ENCODE data around the gene PEX16. TPM values are rescaled to one million over a fixed set of nuclear protein-coding genes. Genes with fewer than 3 reads are reported as not detected.
"Not testable (repeated sequence)": the region's sequence is repeated elsewhere in the genome, so short reads cannot be mapped to it uniquely, and the experiment has no call there.

The PEX16 gene
- total RNA-seq, 1 donor from 2014 or later: 16.3 TPM

DNA sequence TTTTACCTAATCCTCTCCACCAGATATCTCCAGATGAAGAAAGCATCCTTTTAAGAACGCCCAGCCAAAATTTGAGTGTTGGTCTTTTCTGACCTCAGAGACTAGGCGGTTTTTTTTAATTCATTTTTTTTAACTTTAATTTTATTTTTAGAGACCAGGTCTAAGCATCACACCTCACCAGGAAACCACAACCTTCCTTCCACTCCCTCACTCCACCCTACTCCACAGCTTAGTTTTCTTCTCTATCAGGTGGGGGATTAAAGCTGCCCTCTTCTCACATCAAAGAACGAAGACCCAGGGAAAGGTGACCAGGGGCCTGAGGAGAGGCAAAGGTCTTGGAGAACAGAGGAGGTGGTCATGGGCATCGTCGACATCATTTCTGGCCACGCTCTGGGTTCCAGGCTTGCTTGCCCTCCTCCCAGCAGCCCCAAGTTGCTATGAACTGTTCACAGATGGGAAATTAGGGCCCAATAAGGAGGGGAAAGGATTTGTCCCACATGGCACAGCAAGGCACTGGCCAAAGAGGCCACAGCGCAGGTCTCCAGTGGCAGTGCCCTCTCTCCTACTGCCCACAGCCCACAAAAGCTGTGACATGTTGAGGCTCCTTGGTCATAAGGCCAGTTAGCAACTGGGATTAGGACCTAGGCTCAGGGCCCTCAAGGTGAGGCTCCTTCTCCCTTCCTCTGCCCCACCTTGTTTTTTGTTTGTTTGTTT is 1.4 kb upstream of the PEX16 start:
- no peak for DNase-seq (ENCODE audit: low read depth)

DNA sequence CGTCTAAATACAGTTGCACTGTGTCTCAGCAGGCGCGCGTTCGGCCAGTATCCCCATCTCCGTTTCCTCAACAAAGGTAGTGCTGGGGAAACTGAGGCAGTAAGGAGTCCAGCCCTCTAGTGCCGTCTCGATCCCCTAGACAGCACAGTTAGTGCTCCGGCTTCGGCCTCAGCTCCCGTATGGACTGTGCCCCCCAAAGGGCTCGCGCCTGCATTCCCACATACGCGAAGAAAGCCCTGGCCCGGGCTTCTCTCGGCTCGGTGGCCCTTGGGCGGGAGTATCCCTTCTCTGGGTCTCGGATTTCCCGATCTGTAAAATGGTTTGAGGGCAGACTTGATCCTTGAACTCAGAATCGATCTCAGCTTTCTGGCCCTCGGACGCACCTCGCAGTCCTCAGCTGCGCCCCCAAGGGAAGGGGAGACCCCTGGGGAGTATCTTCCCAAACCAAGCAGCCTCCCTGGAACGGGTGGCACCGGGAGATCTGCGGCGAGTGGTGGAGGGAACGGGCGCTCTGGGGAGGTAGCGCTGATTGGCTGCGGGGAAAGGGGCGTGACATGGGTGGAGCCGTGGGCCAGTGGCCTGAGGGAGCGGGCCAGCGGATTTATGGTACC is 759 bp upstream of the PEX16 start:
- DNase-seq (ENCODE audit: low read depth): peak; percentile 80

DNA sequence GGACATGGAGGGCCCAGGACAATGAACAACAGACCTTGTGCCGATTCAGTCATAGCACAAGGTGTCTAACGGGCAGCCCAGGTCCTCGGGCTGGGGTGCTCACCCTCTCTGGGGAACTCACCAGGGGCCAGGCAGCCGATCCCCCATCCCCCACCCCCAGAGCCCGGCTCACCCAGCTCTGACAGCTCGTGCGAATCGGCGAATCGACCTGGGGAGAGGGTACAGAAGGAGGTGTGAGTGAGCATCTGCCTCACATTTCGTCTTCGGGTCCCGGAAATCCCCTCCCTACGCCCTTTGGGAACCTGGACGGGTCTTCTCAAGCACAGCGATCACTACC is 423 bp downstream of the PEX16 start:
- no peak for DNase-seq (ENCODE audit: low read depth)

DNA sequence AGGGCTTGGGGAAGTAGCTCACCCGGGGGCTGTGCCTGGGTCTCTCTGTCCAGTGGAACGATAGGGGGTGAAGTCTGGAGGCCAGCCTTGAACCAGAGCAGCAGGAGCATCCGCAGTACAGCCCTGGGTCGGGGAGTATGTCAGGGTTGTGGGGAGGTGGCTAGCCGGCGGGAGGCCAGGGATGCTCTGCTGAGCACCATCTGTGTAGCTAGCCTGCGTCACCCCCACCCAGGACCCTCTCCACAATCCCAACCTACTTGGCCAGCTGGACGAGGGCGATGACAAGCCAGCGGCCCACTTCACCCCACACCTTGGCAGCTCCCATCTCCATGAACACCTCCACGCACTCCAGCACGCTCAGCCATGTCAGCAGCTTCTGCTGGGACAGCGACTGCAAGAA is 2.2 kb downstream of the PEX16 start:
- DNase-seq (ENCODE audit: low read depth): no peak

DNA sequence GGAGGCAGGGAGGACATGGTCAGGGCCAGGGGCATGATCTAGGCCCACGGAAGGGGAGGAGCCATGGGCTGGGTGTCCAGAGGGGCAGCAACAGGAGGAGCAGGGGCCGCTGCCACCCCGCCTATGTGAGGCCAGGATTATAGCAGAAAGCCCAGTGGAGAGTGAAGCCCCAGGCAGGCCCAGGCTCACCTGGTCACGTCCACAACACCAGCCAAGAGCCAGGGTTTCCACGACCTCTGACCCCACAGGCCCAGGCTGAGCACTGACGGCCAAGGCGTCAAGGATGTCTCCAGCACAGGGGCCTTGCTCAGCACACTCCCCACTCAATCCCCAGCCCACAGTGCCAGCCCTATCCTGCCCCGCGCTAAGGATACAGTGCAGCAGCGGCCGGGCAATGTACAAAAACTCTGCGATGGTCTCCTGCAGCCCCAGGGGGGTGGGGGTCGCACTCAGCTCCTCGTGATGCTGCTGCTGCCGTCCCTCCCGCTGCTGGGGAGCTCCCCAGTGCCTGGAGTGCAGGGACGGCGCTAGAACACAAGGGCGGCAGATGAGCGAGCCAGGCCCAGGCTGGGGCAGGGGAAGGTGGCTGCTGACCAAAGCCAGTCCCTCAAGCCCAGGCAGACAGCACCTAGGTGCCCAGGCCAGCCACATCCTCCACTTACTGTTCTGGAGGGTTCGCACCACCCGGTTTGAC is 3.6 kb downstream of the PEX16 start:
- DNase-seq (ENCODE audit: low read depth): no peak

DNA sequence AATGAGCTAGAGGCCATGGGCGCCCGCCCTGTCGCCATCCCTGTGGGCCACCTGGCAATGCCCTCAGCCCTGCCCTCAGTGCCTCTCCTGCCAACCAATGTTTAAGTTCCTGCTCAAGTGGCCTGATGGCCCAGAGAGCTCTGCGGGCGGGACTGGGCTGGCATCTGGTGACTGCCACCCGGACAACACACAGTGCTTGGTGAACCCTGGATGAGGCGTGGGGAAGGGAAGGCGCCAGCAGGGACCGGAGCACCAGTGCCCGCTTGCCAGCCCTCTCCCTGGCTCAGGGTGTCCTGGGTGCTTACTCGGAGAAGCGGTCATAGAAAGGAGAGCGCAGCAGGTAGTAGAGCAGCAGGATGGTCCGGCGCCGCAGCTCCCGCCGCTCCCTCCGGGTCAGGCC is 4.2 kb downstream of the PEX16 start:
- no peak for DNase-seq (ENCODE audit: low read depth)

DNA sequence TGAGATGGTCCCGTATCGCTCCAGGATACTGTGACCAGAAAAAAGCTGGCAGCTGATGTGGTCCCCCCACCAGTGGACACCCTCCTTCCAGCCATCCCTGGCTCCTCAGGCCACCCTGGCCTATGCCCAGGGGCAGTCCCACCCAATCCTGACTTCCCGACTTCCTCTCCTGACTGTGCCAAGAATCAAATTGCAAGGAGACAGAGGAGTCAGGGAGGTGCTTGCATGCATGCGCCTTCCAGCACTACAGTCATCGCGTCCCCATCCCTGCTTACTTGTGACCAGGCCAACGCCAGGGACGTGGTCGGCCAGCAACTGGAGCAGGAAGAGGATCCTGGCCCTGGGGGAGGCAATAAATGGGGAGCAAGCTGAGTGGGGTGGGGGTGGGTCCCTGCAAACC is 7.1 kb downstream of the PEX16 start:
- DNase-seq (ENCODE audit: low read depth): no peak

DNA sequence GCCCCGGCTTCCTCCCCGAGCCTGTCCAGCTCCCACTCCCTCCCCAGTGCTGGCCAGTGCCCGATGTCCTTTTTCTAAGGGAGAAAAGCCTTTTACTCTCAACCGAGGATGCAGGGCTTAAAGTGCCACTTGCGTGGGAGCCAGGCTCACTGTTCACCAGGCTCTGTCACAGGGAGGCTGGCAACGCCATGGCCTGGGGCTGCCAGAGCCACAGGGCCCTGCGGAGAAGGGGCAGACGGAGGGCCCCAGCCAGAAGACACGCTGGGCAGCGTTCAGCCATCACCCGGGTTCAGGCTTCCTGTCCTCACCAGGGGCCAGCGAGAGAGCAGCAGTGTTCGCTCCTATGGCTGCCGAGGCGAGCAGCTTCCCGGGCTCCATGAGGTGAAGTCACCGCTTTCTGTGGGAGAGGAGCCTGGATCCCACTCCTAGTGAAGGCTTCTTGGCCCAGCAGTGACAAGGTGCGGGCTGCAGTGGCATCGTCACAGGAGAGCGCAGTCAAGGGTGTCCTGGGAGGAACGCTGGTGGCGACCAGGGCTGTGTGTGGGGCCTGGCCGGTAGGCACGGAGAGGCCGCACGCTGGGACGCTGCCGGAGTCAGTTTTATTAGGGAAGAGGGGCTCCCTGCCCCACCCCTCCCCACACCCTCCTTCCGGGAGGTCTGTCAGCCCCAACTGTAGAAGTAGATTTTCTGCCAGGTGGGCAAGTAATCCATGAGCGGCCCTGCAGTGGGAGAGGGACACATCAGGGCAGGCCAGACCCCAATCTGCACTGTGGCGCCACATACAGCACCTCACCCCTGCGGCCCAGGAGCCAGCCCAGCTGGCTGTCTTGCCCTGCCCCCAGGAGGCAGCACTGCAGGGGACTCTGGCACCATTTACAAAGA is 7.8 kb downstream of the PEX16 start:
- DNase-seq (ENCODE audit: low read depth): no peak

DNA sequence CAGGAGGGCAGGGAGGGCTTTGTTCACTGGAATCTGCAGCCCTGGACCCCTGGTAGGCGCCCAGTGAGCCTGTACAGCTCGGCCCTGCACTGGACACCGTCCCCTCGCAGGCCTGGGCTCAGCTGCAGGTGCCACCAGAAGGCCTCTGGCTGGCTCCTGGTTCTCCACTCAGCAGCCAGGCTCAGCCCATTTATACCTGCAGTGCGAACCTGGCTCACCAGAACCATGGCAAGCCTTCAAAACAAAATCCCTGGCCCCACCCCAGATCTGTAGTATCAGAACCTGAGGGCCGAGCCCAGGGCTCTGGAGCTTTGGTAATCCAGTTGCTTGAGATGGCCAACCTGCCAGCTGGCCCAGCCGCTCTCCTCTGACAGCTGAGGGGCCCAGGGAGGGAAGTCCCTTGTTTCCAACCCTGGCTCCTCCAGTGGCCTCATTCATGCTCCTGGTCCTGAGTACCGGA is 9.7 kb downstream of the PEX16 start:
- DNase-seq (ENCODE audit: low read depth): peak; percentile 45

DNA sequence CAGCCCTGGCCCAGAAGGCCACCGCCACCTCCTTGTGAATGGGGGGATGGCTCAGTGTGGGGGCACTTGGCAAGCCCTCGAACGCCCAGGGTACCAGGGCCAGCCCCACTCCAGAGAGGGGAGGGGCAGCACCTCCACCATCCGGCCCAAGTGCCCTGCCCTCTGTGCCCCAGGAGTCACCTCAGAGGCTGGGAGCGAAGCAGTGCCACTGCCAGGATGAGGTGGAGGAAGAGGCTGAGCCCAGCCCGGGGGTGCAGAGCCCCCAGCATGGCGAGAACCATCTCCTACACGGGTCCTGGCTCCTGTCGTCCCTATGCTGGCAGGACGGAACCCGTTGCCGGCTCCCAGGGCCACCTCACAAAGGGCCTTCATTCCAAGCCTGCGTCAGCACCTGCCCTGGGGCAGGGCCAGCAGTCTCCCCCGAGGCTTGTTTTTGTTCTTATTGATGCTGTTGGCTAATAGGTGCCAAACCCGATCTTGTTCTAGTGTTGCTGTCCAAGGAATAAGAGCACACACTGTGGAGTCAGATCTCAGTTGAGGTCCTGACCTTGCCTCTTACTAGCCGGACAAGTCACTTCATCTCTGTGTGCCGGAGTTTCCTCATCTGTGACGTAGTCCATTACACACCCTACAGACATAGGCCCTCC is 10.6 kb downstream of the PEX16 start, which contains the start of gene FREY1:
TSS of gene FREY1 (minus strand) at position 307 of the 647 bp plus-strand sequence. CDS start at position 281, 26 bp downstream.
- DNase-seq (ENCODE audit: low read depth): no peak

DNA sequence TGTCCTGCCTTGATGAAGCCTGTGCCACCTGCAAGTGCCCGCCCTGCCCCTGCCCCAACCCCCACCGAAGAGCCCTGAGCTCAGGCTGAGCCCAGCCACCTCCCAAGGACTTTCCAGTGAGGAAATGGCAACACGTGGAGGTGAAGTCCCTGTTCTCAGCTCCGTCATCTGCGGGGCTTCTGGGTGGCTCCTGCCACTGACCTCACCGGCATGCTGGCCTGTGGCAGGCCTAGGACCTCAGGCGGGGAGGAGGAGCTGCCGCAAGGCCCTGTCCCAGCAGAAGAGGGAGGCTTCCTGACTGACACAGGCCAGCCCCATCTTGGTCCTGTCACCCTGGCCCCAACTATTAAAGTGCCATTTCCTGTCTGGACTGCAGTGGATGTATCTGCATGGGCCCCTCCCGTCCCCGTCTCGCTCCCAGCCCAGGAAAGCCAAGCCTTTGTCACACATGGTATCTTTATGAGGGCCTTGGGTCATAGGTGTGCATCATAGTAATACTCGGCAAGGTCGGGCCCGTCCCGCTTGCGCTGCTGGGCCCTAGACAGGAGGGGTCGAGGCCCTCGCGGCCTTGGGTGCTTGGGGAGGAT is 11.5 kb downstream of the PEX16 start:
- no peak for DNase-seq (ENCODE audit: low read depth)

DNA sequence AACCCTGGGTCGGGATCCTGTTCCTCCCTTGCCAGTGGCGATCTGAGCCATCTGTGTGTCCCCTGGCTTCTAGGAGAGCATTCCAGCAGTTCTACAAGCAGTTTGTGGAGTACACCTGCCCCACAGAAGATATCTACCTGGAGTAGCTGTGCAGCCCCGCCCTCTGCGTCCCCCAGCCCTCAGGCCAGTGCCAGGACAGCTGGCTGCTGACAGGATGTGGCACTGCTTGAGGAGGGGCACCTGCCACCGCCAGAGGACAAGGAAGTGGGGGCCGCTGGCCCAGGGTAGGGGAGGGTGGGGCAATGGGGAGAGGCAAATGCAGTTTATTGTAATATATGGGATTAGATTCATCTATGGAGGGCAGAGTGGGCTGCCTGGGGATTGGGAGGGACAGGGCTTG is 12.1 kb downstream of the PEX16 start:
- DNase-seq (ENCODE audit: low read depth): not testable (repeated sequence)

DNA sequence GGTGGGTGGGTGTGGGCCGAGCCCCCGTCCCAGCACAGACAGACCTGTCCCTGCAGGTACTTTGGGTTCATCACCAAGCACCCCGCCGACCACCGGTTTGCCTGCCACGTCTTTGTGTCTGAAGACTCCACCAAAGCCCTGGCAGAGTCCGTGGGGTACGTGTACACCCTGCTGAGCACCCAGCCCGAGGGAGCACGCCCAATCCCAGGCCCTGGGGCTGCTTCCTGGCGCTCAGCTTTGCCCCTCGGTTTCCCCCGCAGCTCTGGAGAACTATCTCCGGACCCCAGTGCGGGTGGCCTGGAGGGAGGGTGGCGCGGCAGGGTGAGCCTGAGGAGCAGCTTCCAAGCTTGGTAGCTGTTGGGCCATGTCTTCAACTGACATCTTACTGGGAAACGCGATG is 12.6 kb downstream of the PEX16 start:
- no peak for DNase-seq (ENCODE audit: low read depth)

DNA sequence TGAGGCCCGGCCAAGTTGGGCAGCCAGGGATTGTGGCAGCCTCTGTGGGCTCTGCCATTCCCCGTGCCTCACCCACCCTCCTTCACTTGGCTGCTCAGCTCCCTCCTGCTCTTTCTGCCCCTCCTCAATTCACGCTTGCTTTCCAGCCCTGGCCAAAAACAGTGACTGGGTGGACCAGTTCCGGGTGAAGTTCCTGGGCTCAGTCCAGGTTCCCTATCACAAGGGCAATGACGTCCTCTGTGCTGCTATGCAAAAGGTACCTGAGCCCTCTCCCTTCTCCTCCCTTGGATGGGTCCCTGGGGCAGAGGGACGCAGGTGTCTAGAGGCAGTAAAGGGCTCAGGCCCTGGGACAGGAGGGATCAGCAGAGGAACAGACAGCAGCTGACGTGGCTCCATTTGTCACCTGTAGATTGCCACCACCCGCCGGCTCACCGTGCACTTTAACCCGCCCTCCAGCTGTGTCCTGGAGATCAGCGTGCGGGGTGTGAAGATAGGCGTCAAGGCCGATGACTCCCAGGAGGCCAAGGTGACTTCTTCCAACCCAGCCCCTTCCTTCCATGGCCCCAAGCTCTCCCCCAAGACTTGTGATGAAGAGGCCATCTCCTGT is 13.3 kb downstream of the PEX16 start:
- DNase-seq (ENCODE audit: low read depth): no peak

DNA sequence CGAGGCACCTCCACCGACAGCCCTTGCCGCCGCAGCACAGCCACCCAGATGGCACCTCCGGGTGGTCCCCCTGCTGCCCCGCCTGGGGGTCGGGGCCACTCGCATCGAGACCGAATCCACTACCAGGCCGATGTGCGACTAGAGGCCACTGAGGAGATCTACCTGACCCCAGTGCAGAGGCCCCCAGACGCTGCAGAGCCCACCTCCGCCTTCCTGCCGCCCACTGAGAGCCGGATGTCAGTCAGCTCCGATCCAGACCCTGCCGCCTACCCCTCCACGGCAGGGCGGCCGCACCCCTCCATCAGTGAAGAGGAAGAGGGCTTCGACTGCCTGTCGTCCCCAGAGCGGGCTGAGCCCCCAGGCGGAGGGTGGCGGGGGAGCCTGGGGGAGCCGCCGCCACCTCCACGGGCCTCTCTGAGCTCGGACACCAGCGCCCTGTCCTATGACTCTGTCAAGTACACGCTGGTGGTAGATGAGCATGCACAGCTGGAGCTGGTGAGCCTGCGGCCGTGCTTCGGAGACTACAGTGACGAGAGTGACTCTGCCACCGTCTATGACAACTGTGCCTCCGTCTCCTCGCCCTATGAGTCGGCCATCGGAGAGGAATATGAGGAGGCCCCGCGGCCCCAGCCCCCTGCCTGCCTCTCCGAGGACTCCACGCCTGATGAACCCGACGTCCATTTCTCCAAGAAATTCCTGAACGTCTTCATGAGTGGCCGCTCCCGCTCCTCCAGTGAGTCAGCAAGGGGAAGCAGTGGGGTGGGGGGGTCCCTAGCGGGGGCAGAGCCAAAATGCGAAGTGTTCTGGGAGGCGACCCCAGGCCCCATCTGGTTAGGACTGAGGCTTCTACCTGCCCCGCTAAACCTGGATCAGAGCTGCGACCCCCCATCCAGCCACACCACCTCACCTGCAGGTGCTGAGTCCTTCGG is 15.0 kb downstream of the PEX16 start:
- DNase-seq (ENCODE audit: low read depth): no peak

DNA sequence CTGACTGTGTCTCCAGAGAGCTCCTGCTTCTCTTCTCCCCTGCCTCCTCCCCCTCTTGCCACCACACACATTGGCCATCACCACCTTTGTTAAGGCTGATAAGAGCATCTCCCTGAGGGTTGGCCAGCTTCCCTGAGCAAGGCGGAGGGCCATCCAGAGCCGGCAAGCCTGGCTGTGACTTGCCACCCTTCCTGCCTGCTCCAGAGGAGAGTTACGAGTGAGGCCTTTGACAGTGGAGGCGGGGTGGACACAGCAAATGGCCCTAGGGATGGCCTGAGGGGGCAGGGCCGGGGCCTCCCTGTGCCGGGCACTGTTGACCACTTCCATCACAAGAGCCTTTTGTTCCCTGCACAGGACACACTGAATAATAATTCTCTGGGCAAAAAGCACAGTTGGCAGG is 16.1 kb downstream of the PEX16 start:
- no peak for DNase-seq (ENCODE audit: low read depth)

DNA sequence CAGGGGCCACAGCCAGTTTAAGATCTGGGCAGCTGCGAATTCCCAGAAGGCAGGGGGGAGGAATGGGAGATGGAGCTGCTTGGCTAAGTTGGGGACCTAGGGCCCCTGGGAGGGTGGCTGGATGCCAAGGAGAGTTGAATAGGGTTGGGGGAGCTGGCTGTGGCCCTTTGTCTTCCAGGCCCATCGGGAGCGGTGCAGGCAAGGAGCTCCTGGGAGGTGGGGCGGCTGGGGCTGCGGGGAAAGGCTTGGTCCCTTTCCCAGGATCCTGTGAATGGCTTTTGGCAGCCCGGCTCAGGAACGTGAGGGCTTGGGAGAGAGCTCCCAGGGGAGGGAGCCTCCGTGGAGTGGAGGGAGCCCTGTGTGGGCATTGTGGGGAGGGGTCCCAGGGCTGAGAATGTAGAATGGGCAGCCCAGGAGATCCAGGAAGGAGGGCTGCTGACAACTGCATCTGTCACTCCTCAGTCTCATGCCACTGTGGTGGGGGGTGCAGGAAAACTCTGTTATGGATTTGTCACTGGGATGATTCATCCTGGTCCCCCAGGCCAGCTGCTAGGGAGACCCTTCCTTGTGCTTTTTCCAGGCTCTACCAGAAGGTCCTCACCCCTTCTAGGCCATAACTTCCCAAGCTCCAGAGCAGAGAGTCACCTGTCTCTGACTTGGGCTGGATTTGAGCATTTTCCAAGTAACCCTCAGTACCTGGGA is 16.6 kb downstream of the PEX16 start:
- DNase-seq (ENCODE audit: low read depth): no peak

DNA sequence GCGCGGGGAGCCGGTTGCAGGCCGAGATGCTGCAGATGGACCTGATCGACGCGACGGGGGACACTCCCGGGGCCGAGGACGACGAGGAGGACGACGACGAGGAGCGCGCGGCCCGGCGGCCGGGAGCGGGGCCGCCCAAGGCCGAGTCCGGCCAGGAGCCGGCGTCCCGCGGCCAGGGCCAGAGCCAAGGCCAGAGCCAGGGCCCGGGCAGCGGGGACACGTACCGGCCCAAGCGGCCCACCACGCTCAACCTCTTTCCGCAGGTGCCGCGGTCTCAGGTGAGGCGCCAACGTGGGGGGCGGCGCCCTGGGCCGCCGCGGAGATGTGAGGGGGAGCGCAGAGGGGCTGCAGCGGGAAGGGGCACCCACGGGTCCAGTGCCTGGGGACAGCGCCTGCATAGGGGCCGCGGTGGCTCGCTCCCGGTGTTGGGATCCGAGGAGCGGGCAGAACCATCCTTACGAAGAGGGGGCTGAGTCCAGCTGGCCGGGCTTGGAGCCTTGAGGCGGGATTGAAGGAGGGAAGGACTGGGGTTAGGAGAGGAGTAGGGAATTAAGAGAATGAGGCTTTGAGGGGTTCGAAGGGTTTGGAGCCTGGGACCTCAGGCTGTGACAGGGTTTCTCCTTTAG is 17.4 kb downstream of the PEX16 start:
- DNase-seq (ENCODE audit: low read depth): not testable (repeated sequence)
